Measurements from ENCODE around the gene CRAT. TPM values are rescaled to one million over a fixed set of nuclear protein-coding genes. Genes with fewer than 3 reads are reported as not detected.

The CRAT gene
- total RNA-seq, 4 donors from 2014 or later = 20.0 to 42.4 (median 27.4) TPM

DNA sequence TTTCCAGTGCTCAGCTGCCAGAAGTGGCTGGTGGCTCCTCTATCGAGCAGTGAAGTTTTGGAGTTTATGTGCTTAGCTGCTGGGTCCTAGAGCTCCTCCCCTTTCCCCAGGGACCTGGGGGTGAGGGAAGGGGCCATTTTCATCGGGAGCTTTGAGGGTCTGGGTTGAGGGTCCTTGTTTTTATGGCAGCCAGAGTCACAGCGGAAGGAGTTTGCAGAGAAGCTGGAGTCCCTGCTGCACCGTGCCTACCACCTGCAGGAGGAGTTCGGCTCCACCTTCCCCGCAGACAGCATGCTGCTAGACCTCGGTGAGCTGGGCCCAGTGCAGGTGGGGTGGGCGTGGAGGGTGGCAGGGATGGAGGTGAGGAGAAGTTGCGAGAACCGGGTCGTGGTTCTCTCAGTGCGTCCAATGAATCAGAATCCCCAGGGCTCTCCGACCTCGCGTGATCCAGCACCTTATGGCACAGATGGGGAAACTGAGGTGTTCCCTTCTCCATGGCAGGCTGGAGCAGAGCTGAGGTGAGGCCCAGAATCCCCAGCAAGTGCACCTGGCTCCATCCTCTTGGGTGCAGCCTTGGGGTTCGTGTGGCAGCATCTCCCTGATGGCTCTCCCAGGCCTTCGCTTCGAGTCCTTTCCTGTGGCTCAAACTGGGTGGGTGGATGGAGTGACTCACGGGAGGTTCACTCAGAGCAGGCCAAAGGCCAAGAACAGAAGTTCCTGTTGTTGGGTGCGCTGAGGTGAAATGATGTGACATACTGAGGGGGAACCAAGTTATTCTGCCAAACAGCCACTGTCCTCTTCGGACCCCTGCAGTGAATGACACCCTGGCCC, 51.4 kb downstream of the CRAT start:
- no peaks in the 10 kb centered on the region for H3K9me3 ChIP-seq
- intact Hi-C loops (cut with DNase I; ENCODE audit: low total_unique reads) = no loop called here
- DNase-seq = no peak
- no peak for TF ChIP-seq POLR2A (IDR thresholded peaks at IDR 0.05)
- TF ChIP-seq, protein P1, sequence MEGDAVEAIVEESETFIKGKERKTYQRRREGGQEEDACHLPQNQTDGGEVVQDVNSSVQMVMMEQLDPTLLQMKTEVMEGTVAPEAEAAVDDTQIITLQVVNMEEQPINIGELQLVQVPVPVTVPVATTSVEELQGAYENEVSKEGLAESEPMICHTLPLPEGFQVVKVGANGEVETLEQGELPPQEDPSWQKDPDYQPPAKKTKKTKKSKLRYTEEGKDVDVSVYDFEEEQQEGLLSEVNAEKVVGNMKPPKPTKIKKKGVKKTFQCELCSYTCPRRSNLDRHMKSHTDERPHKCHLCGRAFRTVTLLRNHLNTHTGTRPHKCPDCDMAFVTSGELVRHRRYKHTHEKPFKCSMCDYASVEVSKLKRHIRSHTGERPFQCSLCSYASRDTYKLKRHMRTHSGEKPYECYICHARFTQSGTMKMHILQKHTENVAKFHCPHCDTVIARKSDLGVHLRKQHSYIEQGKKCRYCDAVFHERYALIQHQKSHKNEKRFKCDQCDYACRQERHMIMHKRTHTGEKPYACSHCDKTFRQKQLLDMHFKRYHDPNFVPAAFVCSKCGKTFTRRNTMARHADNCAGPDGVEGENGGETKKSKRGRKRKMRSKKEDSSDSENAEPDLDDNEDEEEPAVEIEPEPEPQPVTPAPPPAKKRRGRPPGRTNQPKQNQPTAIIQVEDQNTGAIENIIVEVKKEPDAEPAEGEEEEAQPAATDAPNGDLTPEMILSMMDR (IDR thresholded peaks at IDR 0.05) = no peak
- no peaks in the 10 kb centered on the region for H3K27me3 ChIP-seq
- H3K4me1 ChIP-seq = no peaks in the 10 kb centered on the region
- no peak overlapping the region for H3K27ac ChIP-seq
- no peak overlapping the region for H3K4me3 ChIP-seq
- no peaks in the 10 kb centered on the region for H3K36me3 ChIP-seq

DNA sequence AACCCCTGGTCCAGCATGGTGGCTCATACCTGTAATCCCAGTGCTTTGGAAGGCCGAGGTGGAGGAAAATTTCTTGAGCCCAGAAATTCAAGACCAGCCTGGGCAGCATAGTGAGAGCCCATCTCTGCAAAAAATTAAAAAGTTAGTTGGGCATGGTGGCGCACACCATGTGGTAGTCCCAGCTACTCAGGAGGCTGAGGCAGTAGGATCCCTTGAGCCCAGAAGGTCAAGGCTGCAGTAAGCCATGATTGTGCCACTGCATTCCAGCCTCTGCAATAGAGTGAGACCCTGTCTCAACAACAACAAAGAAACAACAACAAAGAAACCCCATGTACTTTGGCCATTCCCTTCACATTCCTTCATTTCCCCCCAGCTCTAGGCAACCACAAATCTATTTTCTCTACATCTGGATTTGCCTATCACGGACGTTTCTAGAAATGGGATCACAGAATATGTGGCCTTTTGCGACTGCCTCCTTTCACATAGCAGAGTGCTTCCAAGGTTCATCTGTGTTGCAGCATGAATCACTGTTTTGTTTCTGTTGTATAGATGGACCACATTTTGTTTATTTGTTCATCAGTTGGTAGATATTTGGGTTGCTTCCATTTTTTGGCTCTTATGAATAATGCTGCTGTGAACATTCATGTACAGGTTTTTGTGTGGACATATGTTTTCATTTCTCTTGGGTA, 56.3 kb downstream of the CRAT start:
- TF ChIP-seq, protein P1 (IDR thresholded peaks at IDR 0.05) = no peak
- TF ChIP-seq POLR2A (IDR thresholded peaks at IDR 0.05) = no peak
- intact Hi-C loops (cut with DNase I; ENCODE audit: low total_unique reads) = no loop called here
- Histone ChIP-seq H3K4me3 (no peak overlapping the region), H3K36me3 (no peaks in the 10 kb centered on the region), H3K4me1 (no peaks in the 10 kb centered on the region), H3K27ac (no peak overlapping the region), H3K27me3 (no peaks in the 10 kb centered on the region), H3K9me3 (no peaks in the 10 kb centered on the region)
- DNase-seq = no peak

DNA sequence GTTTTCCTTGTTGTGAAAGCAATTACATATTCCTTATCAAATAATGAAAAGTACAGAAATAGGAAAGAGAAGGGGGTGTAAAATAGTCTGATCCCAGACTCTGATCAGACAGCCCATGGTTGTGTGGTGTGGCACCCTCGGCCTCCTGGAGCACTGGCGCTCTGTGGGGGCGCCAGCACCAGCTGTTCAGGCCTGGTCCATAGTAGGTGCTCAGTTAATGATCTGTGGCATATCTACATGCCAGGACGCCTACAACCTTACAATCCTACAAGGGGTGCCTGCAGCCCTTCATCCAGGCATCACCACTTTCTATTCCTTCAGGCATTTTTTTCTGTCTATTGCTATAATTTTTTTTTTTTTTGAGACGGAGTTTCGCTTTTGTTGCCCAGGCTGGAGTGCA, 57.6 kb downstream of the CRAT start:
- no peaks in the 10 kb centered on the region for H3K9me3 ChIP-seq
- H3K4me3 ChIP-seq = no peak overlapping the region
- intact Hi-C loops (cut with DNase I; ENCODE audit: low total_unique reads) = no loop called here
- H3K27me3 ChIP-seq = no peaks in the 10 kb centered on the region
- H3K4me1 ChIP-seq = no peaks in the 10 kb centered on the region
- TF ChIP-seq POLR2A (IDR thresholded peaks at IDR 0.05) = no peak
- TF ChIP-seq, protein P1 (IDR thresholded peaks at IDR 0.05) = no peak
- no peak for DNase-seq
- no peak overlapping the region for H3K27ac ChIP-seq
- H3K36me3 ChIP-seq = no peaks in the 10 kb centered on the region

DNA sequence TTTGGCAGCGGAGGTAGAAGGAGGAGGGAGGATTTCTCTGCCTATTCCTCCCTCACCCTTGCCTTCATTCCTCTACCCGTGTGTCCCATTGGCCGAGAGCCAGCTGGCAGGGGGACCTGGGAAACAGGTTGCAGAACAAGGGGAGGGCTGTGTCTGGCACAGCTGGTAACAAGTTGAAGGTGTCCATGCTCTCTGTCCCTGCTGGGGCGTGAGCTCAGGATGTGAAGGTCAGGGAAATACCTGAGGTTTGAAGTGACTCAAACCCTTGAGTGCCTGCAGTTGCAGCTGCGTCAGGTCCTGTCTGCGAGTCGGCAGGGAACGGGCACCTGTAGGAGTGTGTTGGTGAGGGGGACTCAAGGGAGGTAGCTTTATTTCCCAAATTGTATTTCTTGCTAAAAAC, 58.0 kb downstream of the CRAT start:
- Histone ChIP-seq H3K27me3 (no peaks in the 10 kb centered on the region), H3K36me3 (no peaks in the 10 kb centered on the region), H3K27ac (no peak overlapping the region), H3K4me3 (no peak overlapping the region), H3K9me3 (no peaks in the 10 kb centered on the region), H3K4me1 (no peaks in the 10 kb centered on the region)
- intact Hi-C loops (cut with DNase I; ENCODE audit: low total_unique reads) = no loop called here
- TF ChIP-seq, protein P1 (IDR thresholded peaks at IDR 0.05) = no peak
- no peak for TF ChIP-seq POLR2A (IDR thresholded peaks at IDR 0.05)
- no peak for DNase-seq

Other genes starting within 250 kb of the CRAT start
- 10 to 100 TPM in 1 of 4 donors, 1 to 10 TPM in 3; 1.5 to 11.0 (median 3.4) TPM for gene KYAT1, start 228.8 kb downstream of the CRAT start, total RNA-seq
- gene LRRC8A, start 228.7 kb downstream of the CRAT start, total RNA-seq = 10 to 100 TPM; 23.5 to 58.7 (median 30.8) TPM
- 10 to 100 TPM; 23.2 to 30.8 (median 27.2) TPM for gene PHYHD1, start 189.8 kb downstream of the CRAT start, total RNA-seq
- 10 to 100 TPM in 3 of 4 donors, 1 to 10 TPM in 1; 10.0 to 22.3 (median 13.6) TPM for gene DOLK, start 163.2 kb downstream of the CRAT start, total RNA-seq
- gene NUP188, start 163.1 kb downstream of the CRAT start, total RNA-seq = 10 to 100 TPM; 21.5 to 75.4 (median 36.9) TPM
- gene SH3GLB2, start 82.5 kb downstream of the CRAT start, total RNA-seq = 100 to 1,000 TPM in 1 of 4 donors, 10 to 100 TPM in 3; 35.1 to 126 (median 81.8) TPM
- 10 to 100 TPM; 13.2 to 36.5 (median 34.0) TPM for gene MIGA2, start 74.2 kb downstream of the CRAT start, total RNA-seq
- gene DOLPP1, start 29.7 kb downstream of the CRAT start, total RNA-seq = 10 to 100 TPM in 1 of 4 donors, 1 to 10 TPM in 2, not detected in 1; 1.0 to 10.2 (median 9.7) TPM
- 100 to 1,000 TPM in 1 of 4 donors, 10 to 100 TPM in 3; 28.9 to 107 (median 62.1) TPM for gene PTPA, start 622 bp upstream of the CRAT start, total RNA-seq
- gene IER5L, start 67.5 kb upstream of the CRAT start, total RNA-seq = 10 to 100 TPM in 2 of 4 donors, 1 to 10 TPM in 2; 1.8 to 31.0 (median 14.5) TPM

All from uterus (tissue), 4 donors.